ENCODE results near the gene DSTYK. TPM values are rescaled to one million over a fixed set of nuclear protein-coding genes. Genes with fewer than 3 reads are reported as not detected.

The DSTYK gene
- total and polyA plus RNA-seq, 11 donors, result 3.2 to 10.1 (median 6.3) TPM

DNA sequence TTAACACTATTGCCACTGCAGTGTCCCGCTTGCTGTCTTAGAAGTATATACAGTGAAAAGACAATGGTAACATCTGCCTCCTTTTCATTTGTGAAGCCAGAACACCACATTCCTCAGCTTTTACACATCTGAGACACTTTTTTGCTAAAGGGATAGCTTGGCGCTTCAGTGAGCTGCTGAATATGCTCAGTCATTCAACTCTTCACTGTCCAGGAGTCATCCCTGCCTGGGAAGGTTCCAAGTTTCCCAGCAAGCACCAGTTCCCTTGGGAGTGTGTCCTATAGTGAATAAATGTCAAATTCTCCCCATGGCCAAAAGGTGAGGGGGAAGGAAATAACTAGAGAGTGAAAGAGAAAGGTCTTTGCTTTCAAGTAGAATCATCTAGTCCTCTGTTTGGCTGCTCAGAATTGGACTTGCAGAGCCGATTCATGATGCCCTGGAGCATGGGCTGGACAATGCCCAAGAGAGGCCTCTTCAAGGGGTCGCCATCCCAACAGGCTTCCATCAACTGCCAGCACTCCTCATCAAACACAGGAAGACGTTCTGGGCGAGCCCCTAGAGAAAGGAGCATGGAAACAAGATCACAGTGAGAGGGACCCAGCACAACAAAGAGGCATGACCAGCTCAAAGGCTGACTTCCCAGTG is 64.2 kb downstream of the DSTYK start:
- 76 to 81% (median 77%) methylated on average over 6 of the region's 6 CpGs for WGBS, 4 donors
- intact Hi-C loops (cut with DNase I), result loop anchor here in 3 of 10 donors (5.0 to 10.0 kb wide), 3 partner anchors 105 to 163 kb away; no protein-coding TSS in a partner anchor
- Histone ChIP-seq H3K4me3 (no peak overlapping the region), H3K4me1 (peaks cover 0 to 16% (median 4%) of the 10 kb centered on the region in 12 donors), H3K9me3 (no peaks in the 10 kb centered on the region), H3K36me3 (peaks cover 0 to 68% (median 44%) of the 10 kb centered on the region in 9 donors), H3K27me3 (no peaks in the 10 kb centered on the region), H3K27ac (no peak overlapping the region)
- ATAC-seq (no peak), DNase-seq (peak in 1 of 5 donors; percentile 19)
- TF ChIP-seq CTCF (IDR thresholded peaks at IDR 0.05) (no peak), POLR2A (IDR thresholded peaks at IDR 0.05) (no peak)

- no peak for TF ChIP-seq POLR2A (IDR thresholded peaks at IDR 0.05)
- no peak for TF ChIP-seq CTCF (IDR thresholded peaks at IDR 0.05)
- Histone ChIP-seq H3K4me3 (no peak overlapping the region), H3K27ac (peak overlapping the region in 4 of 12 donors; percentile 5 to 35 (median 20)), H3K36me3 (peaks cover 0 to 43% (median 24%) of the 10 kb centered on the region in 9 donors), H3K4me1 (peaks cover 0 to 27% (median 12%) of the 10 kb centered on the region in 12 donors), H3K9me3 (no peaks in the 10 kb centered on the region), H3K27me3 (no peaks in the 10 kb centered on the region)
- DNase-seq (no peak), ATAC-seq (no peak)
- intact Hi-C loops (cut with DNase I), result loop anchor here (5.0 to 10.0 kb wide), 6 partner anchors 108 to 167 kb away; no protein-coding TSS in a partner anchor
- 12 to 20% (median 18%) methylated on average over 1 of the region's 1 CpG for WGBS, 4 donors
Observed at GRCh38 chr1:205144751-205145150, 66.8 kb downstream of the DSTYK start.

DNA sequence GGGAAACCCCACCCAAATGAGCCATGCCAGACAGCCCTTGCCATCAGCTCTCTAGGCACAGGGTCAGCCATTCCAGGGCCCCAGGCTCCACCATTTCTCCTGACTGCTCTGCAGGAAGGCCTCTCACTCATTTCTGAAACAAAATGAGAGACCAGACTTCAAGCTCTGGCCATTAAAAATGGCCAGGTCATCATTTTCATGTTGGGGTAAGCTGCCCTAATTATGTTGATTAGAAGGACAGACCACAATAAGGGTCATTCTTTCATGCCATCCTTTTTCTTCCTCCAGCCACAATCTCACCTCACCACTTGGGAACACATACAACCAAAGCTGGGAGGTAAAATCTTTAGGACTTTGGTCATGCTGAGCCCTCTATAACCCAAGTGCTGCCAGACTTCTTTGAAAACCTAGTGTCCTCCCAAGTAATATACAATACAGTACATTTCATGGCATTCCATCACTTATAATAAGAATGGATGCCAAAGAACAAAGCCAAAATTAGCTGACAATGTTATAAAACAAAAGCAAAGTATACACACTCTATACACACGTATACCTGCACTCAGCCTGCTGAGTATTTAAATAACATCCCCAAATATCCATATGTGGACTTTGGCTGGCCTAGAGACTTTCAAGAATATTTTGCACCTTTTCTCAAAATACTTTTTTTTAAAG is 67.3 kb downstream of the DSTYK start:
- ATAC-seq (no peak), DNase-seq (no peak)
- Histone ChIP-seq H3K4me1 (peaks cover 0 to 27% (median 12%) of the 10 kb centered on the region in 12 donors), H3K27me3 (no peaks in the 10 kb centered on the region), H3K4me3 (no peak overlapping the region), H3K9me3 (no peaks in the 10 kb centered on the region), H3K36me3 (peaks cover 0 to 37% (median 23%) of the 10 kb centered on the region in 9 donors), H3K27ac (peak overlapping the region in 4 of 12 donors; percentile 5 to 35 (median 20))
- intact Hi-C loops (cut with DNase I), result loop anchor here (5.0 to 10.0 kb wide), 6 partner anchors 108 to 167 kb away; no protein-coding TSS in a partner anchor
- 69 to 86% (median 74%) methylated on average over 1 of the region's 1 CpG for WGBS, 4 donors
- no peak for TF ChIP-seq CTCF (IDR thresholded peaks at IDR 0.05)
- no peak for TF ChIP-seq POLR2A (IDR thresholded peaks at IDR 0.05)

DNA sequence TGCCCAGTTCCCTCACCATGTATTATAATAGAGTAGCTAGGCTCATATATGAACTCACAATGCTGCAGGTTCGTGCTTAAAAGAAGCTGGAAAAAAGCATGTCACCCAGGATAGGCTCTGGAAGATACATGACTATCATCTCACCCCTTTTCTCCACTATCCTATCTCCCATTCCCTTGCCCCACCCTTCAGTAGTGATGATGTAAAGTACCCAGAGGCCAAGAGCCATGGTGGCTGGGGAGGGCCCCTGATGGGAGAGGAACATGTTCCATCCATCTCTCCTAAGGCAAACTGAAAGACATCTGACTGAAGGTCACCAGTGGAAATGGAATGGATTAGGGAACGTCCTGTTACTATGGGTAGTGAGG is 69.4 kb downstream of the DSTYK start:
- Histone ChIP-seq H3K36me3 (peaks cover 0 to 16% (median 8%) of the 10 kb centered on the region in 9 donors), H3K4me1 (peaks cover 0 to 27% (median 10%) of the 10 kb centered on the region in 12 donors), H3K27ac (peak overlapping the region in 1 of 12 donors; percentile 14), H3K4me3 (peak overlapping the region in 2 of 12 donors; percentile 13), H3K9me3 (no peaks in the 10 kb centered on the region), H3K27me3 (no peaks in the 10 kb centered on the region)
- intact Hi-C loops (cut with DNase I), result loop anchor here (2.0 to 10.0 kb wide), 7 partner anchors 110 to 165 kb away; no protein-coding TSS in a partner anchor
- WGBS, 4 donors, result 44 to 55% (median 52%) methylated on average over 2 of the region's 2 CpGs
- DNase-seq (no peak), ATAC-seq (peak in 3 of 4 donors; percentile 14 to 30 (median 20))
- TF ChIP-seq POLR2A (IDR thresholded peaks at IDR 0.05), result no peak
- TF ChIP-seq CTCF (IDR thresholded peaks at IDR 0.05), result no peak

Data from heart left ventricle (tissue), 16 donors.